ENCODE data around the gene C4orf17.

C4orf17 gene

DNA sequence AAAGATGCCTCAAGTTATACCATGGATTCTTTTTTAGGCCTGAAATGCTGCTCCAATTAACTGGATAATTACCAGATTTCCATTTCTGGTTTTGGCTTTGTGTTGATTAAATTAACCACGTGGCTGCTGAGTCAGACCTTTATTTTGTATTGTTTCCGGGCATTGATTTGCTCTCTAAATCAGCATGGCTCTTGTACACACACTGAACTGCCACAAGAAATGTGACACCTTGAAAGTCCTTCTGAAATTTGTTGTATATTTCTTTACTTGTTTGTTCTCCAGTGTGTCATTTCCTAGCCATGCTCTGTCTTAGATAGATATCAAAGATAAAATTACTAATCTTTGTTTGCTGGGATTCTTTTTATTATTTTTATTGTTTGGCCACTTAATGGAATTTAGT is 75.5 kb downstream of the C4orf17 start:
- DNase-seq (ENCODE audit: low spot score) (no peak), ATAC-seq (ENCODE audit: low read depth) (no peak)
- H3K9me3 ChIP-seq (ENCODE audit: severe bottlenecking): no peaks in the 10 kb centered on the region
- no peak overlapping the region for H3K4me3 ChIP-seq (ENCODE audit: severe bottlenecking)
- 0 out of 2 replicates have a peak, but pooled peaks cover 3% of the 10 kb centered on the region for H3K36me3 ChIP-seq (ENCODE audit: low read depth)
- H3K4me1 ChIP-seq (ENCODE audit: insufficient read depth, poor library complexity, severe bottlenecking): no peaks in the 10 kb centered on the region
- H3K27me3 ChIP-seq (ENCODE audit: insufficient read depth, poor library complexity, severe bottlenecking): no peaks in the 10 kb centered on the region
- H3K27ac ChIP-seq (ENCODE audit: poor library complexity, severe bottlenecking): no peak overlapping the region
- TF ChIP-seq, protein P1, sequence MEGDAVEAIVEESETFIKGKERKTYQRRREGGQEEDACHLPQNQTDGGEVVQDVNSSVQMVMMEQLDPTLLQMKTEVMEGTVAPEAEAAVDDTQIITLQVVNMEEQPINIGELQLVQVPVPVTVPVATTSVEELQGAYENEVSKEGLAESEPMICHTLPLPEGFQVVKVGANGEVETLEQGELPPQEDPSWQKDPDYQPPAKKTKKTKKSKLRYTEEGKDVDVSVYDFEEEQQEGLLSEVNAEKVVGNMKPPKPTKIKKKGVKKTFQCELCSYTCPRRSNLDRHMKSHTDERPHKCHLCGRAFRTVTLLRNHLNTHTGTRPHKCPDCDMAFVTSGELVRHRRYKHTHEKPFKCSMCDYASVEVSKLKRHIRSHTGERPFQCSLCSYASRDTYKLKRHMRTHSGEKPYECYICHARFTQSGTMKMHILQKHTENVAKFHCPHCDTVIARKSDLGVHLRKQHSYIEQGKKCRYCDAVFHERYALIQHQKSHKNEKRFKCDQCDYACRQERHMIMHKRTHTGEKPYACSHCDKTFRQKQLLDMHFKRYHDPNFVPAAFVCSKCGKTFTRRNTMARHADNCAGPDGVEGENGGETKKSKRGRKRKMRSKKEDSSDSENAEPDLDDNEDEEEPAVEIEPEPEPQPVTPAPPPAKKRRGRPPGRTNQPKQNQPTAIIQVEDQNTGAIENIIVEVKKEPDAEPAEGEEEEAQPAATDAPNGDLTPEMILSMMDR (IDR thresholded peaks at IDR 0.05; ENCODE audit: poor library complexity, severe bottlenecking): no peak

DNA sequence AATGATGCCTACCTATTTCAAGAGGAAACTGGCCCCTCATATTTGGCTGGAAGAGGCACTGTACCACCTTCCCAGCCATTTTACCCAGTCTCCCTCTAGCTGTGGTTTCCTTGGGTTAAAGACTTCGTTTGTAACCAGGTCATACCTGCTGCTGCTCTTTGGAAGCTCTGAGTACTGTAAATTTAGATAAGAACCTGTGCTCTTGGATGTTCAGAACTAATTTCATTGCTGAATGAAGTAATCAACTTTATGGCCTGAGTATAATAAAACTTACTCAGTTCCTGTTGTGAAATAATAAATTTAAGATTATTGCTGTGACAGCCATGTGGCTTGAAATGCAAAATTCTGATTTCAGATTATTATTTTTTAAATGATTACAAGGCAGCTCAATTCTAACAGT is 76.0 kb downstream of the C4orf17 start:
- TF ChIP-seq, protein P1 (IDR thresholded peaks at IDR 0.05; ENCODE audit: poor library complexity, severe bottlenecking): no peak
- Histone ChIP-seq H3K27ac (ENCODE audit: poor library complexity, severe bottlenecking) (no peak overlapping the region), H3K4me1 (ENCODE audit: insufficient read depth, poor library complexity, severe bottlenecking) (no peaks in the 10 kb centered on the region), H3K27me3 (ENCODE audit: insufficient read depth, poor library complexity, severe bottlenecking) (no peaks in the 10 kb centered on the region), H3K4me3 (ENCODE audit: severe bottlenecking) (no peak overlapping the region), H3K9me3 (ENCODE audit: severe bottlenecking) (no peaks in the 10 kb centered on the region), H3K36me3 (ENCODE audit: low read depth) (0 out of 2 replicates have a peak, but pooled peaks cover 3% of the 10 kb centered on the region)
- no peak for DNase-seq (ENCODE audit: low spot score)
- no peak for ATAC-seq (ENCODE audit: low read depth)

DNA sequence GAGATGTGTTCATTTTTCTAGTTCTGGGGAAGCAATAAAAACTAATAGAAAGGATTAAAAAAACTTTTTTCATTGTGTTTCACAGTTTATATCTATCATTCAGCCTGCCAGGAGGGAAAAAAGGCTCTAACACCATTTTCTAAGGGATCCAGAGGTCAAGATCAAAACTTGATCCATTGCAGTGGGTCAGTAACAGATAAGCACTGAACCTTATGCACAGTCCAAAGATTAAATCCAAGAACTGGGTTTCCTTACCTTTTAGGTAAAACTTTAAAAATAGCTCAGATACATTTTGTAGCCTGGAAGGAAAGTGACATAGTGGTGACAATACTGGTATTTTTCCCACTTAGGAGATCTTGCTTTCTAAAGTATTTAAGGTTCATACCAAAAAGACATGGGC is 76.5 kb downstream of the C4orf17 start:
- no peak for DNase-seq (ENCODE audit: low spot score)
- H3K9me3 ChIP-seq (ENCODE audit: severe bottlenecking): no peaks in the 10 kb centered on the region
- no peaks in the 10 kb centered on the region for H3K27me3 ChIP-seq (ENCODE audit: insufficient read depth, poor library complexity, severe bottlenecking)
- TF ChIP-seq, protein P1 (IDR thresholded peaks at IDR 0.05; ENCODE audit: poor library complexity, severe bottlenecking): no peak
- H3K36me3 ChIP-seq (ENCODE audit: low read depth): 0 out of 2 replicates have a peak, but pooled peaks cover 3% of the 10 kb centered on the region
- no peak for ATAC-seq (ENCODE audit: low read depth)
- no peak overlapping the region for H3K27ac ChIP-seq (ENCODE audit: poor library complexity, severe bottlenecking)
- H3K4me3 ChIP-seq (ENCODE audit: severe bottlenecking): no peak overlapping the region
- no peaks in the 10 kb centered on the region for H3K4me1 ChIP-seq (ENCODE audit: insufficient read depth, poor library complexity, severe bottlenecking)

DNA sequence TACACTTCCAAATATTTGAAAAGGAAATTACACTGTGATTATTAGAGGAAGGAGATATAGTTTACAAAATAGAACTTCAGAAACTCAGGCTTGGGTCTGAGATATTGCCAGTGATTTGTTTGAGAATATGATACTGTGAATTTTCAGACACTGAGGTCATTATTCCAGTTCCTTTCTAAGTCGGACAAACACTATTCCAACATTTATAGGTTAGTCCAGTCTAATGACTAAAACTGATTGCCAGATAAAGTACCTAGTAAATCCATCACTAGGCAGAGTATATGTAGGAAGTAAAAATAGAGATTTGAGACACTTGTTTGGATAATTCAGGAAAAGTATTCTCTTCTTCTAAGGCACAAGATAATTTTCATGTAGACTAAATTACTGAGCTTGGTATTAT is 77.0 kb downstream of the C4orf17 start:
- no peak for DNase-seq (ENCODE audit: low spot score)
- H3K4me3 ChIP-seq (ENCODE audit: severe bottlenecking): no peak overlapping the region
- H3K4me1 ChIP-seq (ENCODE audit: insufficient read depth, poor library complexity, severe bottlenecking): no peaks in the 10 kb centered on the region
- TF ChIP-seq, protein P1 (IDR thresholded peaks at IDR 0.05; ENCODE audit: poor library complexity, severe bottlenecking): no peak
- H3K27ac ChIP-seq (ENCODE audit: poor library complexity, severe bottlenecking): no peak overlapping the region
- no peaks in the 10 kb centered on the region for H3K9me3 ChIP-seq (ENCODE audit: severe bottlenecking)
- H3K27me3 ChIP-seq (ENCODE audit: insufficient read depth, poor library complexity, severe bottlenecking): no peaks in the 10 kb centered on the region
- 0 out of 2 replicates have a peak, but pooled peaks cover 3% of the 10 kb centered on the region for H3K36me3 ChIP-seq (ENCODE audit: low read depth)
- ATAC-seq (ENCODE audit: low read depth): no peak

DNA sequence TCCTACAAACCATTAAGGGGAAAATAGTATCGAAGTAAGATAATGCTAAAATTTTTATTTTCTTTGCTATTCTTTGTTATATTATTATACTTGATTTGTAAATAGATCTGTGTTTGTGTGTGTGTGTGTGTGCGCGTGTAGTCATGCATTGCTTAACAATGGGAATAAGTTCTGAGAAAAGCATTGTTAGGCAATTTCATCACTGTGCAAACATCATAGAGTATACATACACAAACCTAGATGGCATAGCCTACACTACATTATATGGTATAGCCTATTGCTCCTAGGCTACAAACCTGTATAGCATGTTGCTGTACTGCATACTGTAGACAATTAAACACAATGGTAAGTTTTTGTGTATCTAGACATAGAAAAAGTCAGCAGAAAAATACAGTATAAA is 80.9 kb downstream of the C4orf17 start:
- no peak for ATAC-seq (ENCODE audit: low read depth)
- H3K27me3 ChIP-seq (ENCODE audit: insufficient read depth, poor library complexity, severe bottlenecking): no peaks in the 10 kb centered on the region
- no peaks in the 10 kb centered on the region for H3K36me3 ChIP-seq (ENCODE audit: low read depth)
- DNase-seq (ENCODE audit: low spot score): no peak
- H3K9me3 ChIP-seq (ENCODE audit: severe bottlenecking): no peaks in the 10 kb centered on the region
- TF ChIP-seq, protein P1 (IDR thresholded peaks at IDR 0.05; ENCODE audit: poor library complexity, severe bottlenecking): no peak
- no peak overlapping the region for H3K27ac ChIP-seq (ENCODE audit: poor library complexity, severe bottlenecking)
- H3K4me3 ChIP-seq (ENCODE audit: severe bottlenecking): no peak overlapping the region
- H3K4me1 ChIP-seq (ENCODE audit: insufficient read depth, poor library complexity, severe bottlenecking): no peaks in the 10 kb centered on the region
